Right lobe of liver (tissue), 6 donors: ENCODE measurements around the gene TSC22D1. TPM values are rescaled to one million over a fixed set of nuclear protein-coding genes. Genes with fewer than 3 reads are reported as not detected.

Source experiments
- ATAC-seq, 4 donors: fragments of 200-7000 bp; cut with Tn5 transposase; one replicate each; pipeline ENCODE4 v1.9.1; 2020; ENCODE audit warnings: mild to moderate bottlenecking in 4 of 4, moderate library complexity in 4 of 4
- DNase-seq, 3 donors: peaks; one replicate each; pipeline ENCODE4 v3.0.0-alpha.2; 2020
- H3K27ac ChIP-seq, 3 donors: fragments of 200-600 bp; one replicate each; pipeline ENCODE4 v1.8.0; 2022
- H3K27me3 ChIP-seq, 2 donors: fragments of 200-600 bp; one replicate each; pipeline ENCODE4 v1.8.0; 2022
- H3K36me3 ChIP-seq, 4 donors: fragments of 200-600 bp; sonication (generic) in 1 of 4; one replicate each; pipeline versions ENCODE4 v1.5.1 to v1.8.0; 2017 to 2022; ENCODE audit warnings: control low read depth in 1 of 4
- H3K4me1 ChIP-seq, 4 donors: fragments of 200-600 bp; sonication (generic) in 1 of 4; one replicate each; pipeline versions ENCODE4 v1.5.1 to v1.8.0; 2017 to 2022; ENCODE audit warnings: control low read depth in 1 of 4
- H3K4me3 ChIP-seq, 3 donors: fragments of 200-600 bp; one replicate each; pipeline ENCODE4 v1.8.0; 2022
- H3K9me3 ChIP-seq, 4 donors: fragments of 200-600 bp; sonication (generic) in 1 of 4; one replicate each; pipeline versions ENCODE4 v1.5.1 to v1.8.0; 2017 to 2022; ENCODE audit warnings: control low read depth in 1 of 4
- CTCF ChIP-seq, 4 donors: fragments of 200-600 bp in 3 of 4; fragments of 450-650 bp in 1 of 4; IDR thresholded peaks; one replicate each; pipeline versions ENCODE4 v1.5.1 to v1.8.0; 2016 to 2022; ENCODE audit warnings: antibody characterized with exemption in 4 of 4, mild to moderate bottlenecking in 2 of 4
- POLR2A ChIP-seq: fragments of 450-650 bp; IDR thresholded peaks from one replicate; pipeline ENCODE4 v1.6.1; 2017; ENCODE audit warnings: antibody characterized with exemption, mild to moderate bottlenecking
- WGBS: methylation state at CpG from one replicate; pipeline ENCODE4 v1.1.6; 2018; ENCODE audit warnings: low coverage, low lambda C conversion rate; ENCODE audit not compliant: insufficient coverage; ENCODE audit errors: missing lambda C conversion rate; 5-methylcytosine and 5-hydroxymethylcytosine counted together
- intact Hi-C, 2 donors: fragments of 100-400 bp; cut with DNase I; formaldehyde crosslinking; loops; one replicate each; pipeline versions ENCODE4 v1.11.2 to v1.14.1; 2022
- total RNA-seq, 6 experiments: library from RNA; depleted of rRNA in 2 of 6; stranded (reverse); fragments of >200 nt in 2 of 6; fragmentation: NEBNext Ultra II Directional in 3 of 6; extraction: Animal tissue kit (Norgen Biotek cat#: 25700) in 3 of 6; gene quantifications; one replicate each; pipeline versions ENCODE4 v1.1.0 to v1.2.4, GENCODE V29; 2016 to 2023
- donor health status: DM: no; HTN: yes; CAD: no.
- donor health status: DM: no; HTN: no; CAD: no.
- donor health status: DM: no; HTN: no; CAD: no.
- donor health status: DM: no; HTN: yes; CAD: no.
- donor health status: DM: no; HTN: yes; CAD: no.

TSC22D1 gene
- total RNA-seq, 6 experiments from 2014 or later = 21.2 to 44.4 (median 27.9) TPM

- Histone ChIP-seq H3K36me3 (no peaks in the 10 kb centered on the region), H3K27ac (no peak overlapping the region), H3K27me3 (peaks cover 0 to 3% of the 10 kb centered on the region in 2 donors), H3K9me3 (no peaks in the 10 kb centered on the region), H3K4me1 (no peaks in the 10 kb centered on the region), H3K4me3 (no peak overlapping the region)
- intact Hi-C loops = no loop called here
- ATAC-seq (no peak), DNase-seq (no peak)
- WGBS = 84% methylated on average over 3 of the region's 3 CpGs
- no peak for TF ChIP-seq POLR2A
- TF ChIP-seq CTCF (IDR thresholded peaks at IDR 0.05) = no peak
Observed at GRCh38 chr13:44583137-44583536, 7.0 kb upstream of the TSC22D1 start.

GRCh38 chr13:44578067-44578400 lies 1.9 kb upstream of the TSC22D1 start:
- peak in 2 of 4 donors; percentile 1 to 3 for ATAC-seq
- peak overlapping the region; percentile 73 to 92 (median 81) for H3K27ac ChIP-seq

GRCh38 chr13:44577236-44578066 lies 1.3 kb upstream of the TSC22D1 start:
- WGBS = 0% methylated on average over 10 of the region's 94 CpGs
- Histone ChIP-seq H3K9me3 (no peaks in the 10 kb centered on the region), H3K27me3 (peaks cover 0 to 9% of the 10 kb centered on the region in 2 donors), H3K4me1 (no peaks in the 10 kb centered on the region), H3K36me3 (no peaks in the 10 kb centered on the region), H3K4me3 (peak overlapping the region; percentile 65 to 80 (median 66)), H3K27ac (peak overlapping the region; percentile 73 to 92 (median 81))
- peak; percentile 90 to 94 (median 92) for ATAC-seq
- TF ChIP-seq POLR2A (peak; percentile 62), CTCF (IDR thresholded peaks at IDR 0.05) (no peak)
- DNase-seq = peak; percentile 92 to 95 (median 94)
- intact Hi-C loops = no loop called here

More at GRCh38 chr13:44578067-44578400, 1.9 kb upstream of the TSC22D1 start:
- 2% methylated on average over 7 of the region's 15 CpGs for WGBS
- no peaks in the 10 kb centered on the region for H3K9me3 ChIP-seq
- intact Hi-C loops = no loop called here
- H3K27me3 ChIP-seq = peaks cover 0 to 4% of the 10 kb centered on the region in 2 donors
- H3K4me1 ChIP-seq = no peaks in the 10 kb centered on the region
- H3K4me3 ChIP-seq = peak overlapping the region; percentile 65 to 80 (median 66)
- H3K36me3 ChIP-seq = no peaks in the 10 kb centered on the region
- no peak for DNase-seq
- no peak for TF ChIP-seq POLR2A
- TF ChIP-seq CTCF (IDR thresholded peaks at IDR 0.05) = no peak

GRCh38 chr13:44576351-44577235 lies 463 bp upstream of the TSC22D1 start:
- TF ChIP-seq CTCF (IDR thresholded peaks at IDR 0.05) (no peak), POLR2A (no peak)
- intact Hi-C loops = no loop called here
- DNase-seq (peak in 1 of 3 donors; percentile 37), ATAC-seq (peak; percentile 2 to 46 (median 10))
- Histone ChIP-seq H3K36me3 (no peaks in the 10 kb centered on the region), H3K27ac (peak overlapping the region; percentile 73 to 92 (median 81)), H3K9me3 (no peaks in the 10 kb centered on the region), H3K27me3 (peaks cover 0 to 6% of the 10 kb centered on the region in 2 donors), H3K4me1 (no peaks in the 10 kb centered on the region), H3K4me3 (peak overlapping the region; percentile 65 to 80 (median 66))
- WGBS = 1% methylated on average over 15 of the region's 111 CpGs
